CD14-positive monocyte (primary cell): Measurements from ENCODE around the gene VPS26B. TPM values are rescaled to one million over a fixed set of nuclear protein-coding genes. Genes with fewer than 3 reads are reported as not detected.

Experiments
- DNase-seq, 3 donors: peaks; one replicate each; pipeline ENCODE4 v3.0.0-alpha.2; 2011 to 2022
- H2AFZ ChIP-seq: 2 replicates; pipeline ENCODE4 v1.6.0; 2012; ENCODE audit warnings: mild to moderate bottlenecking, low read depth, low read length, inconsistent platforms; ENCODE audit not compliant: insufficient read depth, poor library complexity, severe bottlenecking
- H3K27ac ChIP-seq, 2 donors: 1 replicate in 1 of 2; 2 replicates in 1 of 2; pipeline ENCODE4 v1.5.1; 2012 to 2013; ENCODE audit warnings: low read length in 2 of 2, control low read depth in 1 of 2, inconsistent platforms in 1 of 2, low read depth in 1 of 2, mild to moderate bottlenecking in 1 of 2
- H3K27me3 ChIP-seq, 2 donors: one replicate each; pipeline versions ENCODE4 v1.6.0 to v1.6.1; 2011 to 2013; ENCODE audit warnings: low read length in 2 of 2; ENCODE audit not compliant: control insufficient read depth in 2 of 2, insufficient read depth in 2 of 2
- H3K36me3 ChIP-seq, 2 donors: replicated peaks in 1 of 2; 1 replicate in 1 of 2; 2 replicates in 1 of 2; pipeline versions ENCODE4 v1.5.1 to v1.6.1; 2012 to 2013; ENCODE audit warnings: low read length in 2 of 2, control low read depth in 1 of 2, inconsistent platforms in 1 of 2, mild to moderate bottlenecking in 1 of 2; ENCODE audit not compliant: insufficient read depth in 2 of 2, control insufficient read depth in 1 of 2
- H3K4me1 ChIP-seq, 2 donors: 1 replicate in 1 of 2; 2 replicates in 1 of 2; pipeline versions ENCODE4 v1.5.1 to v1.6.1; 2012 to 2013; ENCODE audit warnings: low read length in 2 of 2, control low read depth in 1 of 2, inconsistent platforms in 1 of 2, mild to moderate bottlenecking in 1 of 2, moderate library complexity in 1 of 2; ENCODE audit not compliant: insufficient read depth in 2 of 2, control insufficient read depth in 1 of 2
- H3K4me2 ChIP-seq: replicated peaks from 2 replicates; pipeline ENCODE3; 2012; ENCODE audit warnings: low read length, moderate library complexity, mild to moderate bottlenecking; ENCODE audit not compliant: poor library complexity, severe bottlenecking; ENCODE audit errors: extremely low read depth
- H3K4me3 ChIP-seq, 3 experiments: fragments of 200-600 bp in 1 of 3; sonication (generic) in 1 of 3; replicated peaks in 1 of 3; 1 replicate in 2 of 3; 2 replicates in 1 of 3; pipeline ENCODE4 v1.5.1; 2011 to 2013; ENCODE audit warnings: low read length in 3 of 3, mild to moderate bottlenecking in 3 of 3, control low read depth in 2 of 3, low read depth in 2 of 3, inconsistent platforms in 1 of 3, moderate library complexity in 1 of 3
- H3K79me2 ChIP-seq: 2 replicates; pipeline ENCODE4 v1.6.0; 2012; ENCODE audit warnings: mild to moderate bottlenecking, control low read depth, inconsistent platforms, low read length, moderate library complexity; ENCODE audit not compliant: insufficient read depth
- H3K9ac ChIP-seq: 2 replicates; pipeline ENCODE4 v1.6.0; 2017; ENCODE audit warnings: low read length, mild to moderate bottlenecking; ENCODE audit not compliant: insufficient read depth, poor library complexity, severe bottlenecking
- H3K9me3 ChIP-seq, 2 donors: replicated peaks in 1 of 2; 1 replicate in 1 of 2; 2 replicates in 1 of 2; pipeline versions ENCODE4 v1.5.1 to v1.6.1; 2012 to 2013; ENCODE audit warnings: low read length in 2 of 2, control low read depth in 1 of 2; ENCODE audit not compliant: control insufficient read depth in 1 of 2, insufficient read depth in 1 of 2
- H4K20me1 ChIP-seq: 2 replicates; pipeline ENCODE4 v1.6.0; 2012; ENCODE audit warnings: mild to moderate bottlenecking, low read length, control low read depth, moderate library complexity; ENCODE audit not compliant: insufficient read depth
- H3K27ac Mint-ChIP-seq, 7 donors: one replicate each; pipeline ENCODE4 v1.8.0; 2020; ENCODE audit warnings: mild to moderate bottlenecking in 7 of 7, mixed read lengths in 7 of 7, moderate library complexity in 6 of 7, inconsistent platforms in 2 of 7
- H3K27me3 Mint-ChIP-seq, 3 donors: one replicate each; pipeline ENCODE4 v1.8.0; 2021 to 2022; ENCODE audit warnings: low read depth in 3 of 3, mild to moderate bottlenecking in 3 of 3, mixed read lengths in 3 of 3, moderate library complexity in 3 of 3, inconsistent platforms in 1 of 3
- H3K36me3 Mint-ChIP-seq, 2 donors: one replicate each; pipeline ENCODE4 v1.8.0; 2020; ENCODE audit warnings: mixed read lengths in 2 of 2, inconsistent platforms in 1 of 2, mild to moderate bottlenecking in 1 of 2
- H3K4me1 Mint-ChIP-seq: one replicate; pipeline ENCODE4 v1.8.0; 2020; ENCODE audit warnings: mild to moderate bottlenecking, mixed read lengths
- H3K4me3 Mint-ChIP-seq, 2 donors: one replicate each; pipeline ENCODE4 v1.8.0; 2020; ENCODE audit warnings: mild to moderate bottlenecking in 2 of 2, mixed read lengths in 2 of 2, moderate library complexity in 1 of 2
- H3K9me3 Mint-ChIP-seq, 7 donors: one replicate each; pipeline ENCODE4 v1.8.0; 2020 to 2022; ENCODE audit warnings: mixed read lengths in 7 of 7, mild to moderate bottlenecking in 6 of 7, moderate library complexity in 6 of 7, inconsistent platforms in 2 of 7
- WGBS: methylation state at CpG from one replicate; pipeline ENCODE4 v1.1.5; 2013; ENCODE audit warnings: missing lambda C conversion rate; ENCODE audit not compliant: insufficient coverage; 5-methylcytosine and 5-hydroxymethylcytosine counted together
- intact Hi-C, 2 donors: fragments of 100-400 bp; cut with micrococcal nuclease; formaldehyde crosslinking; loops; one replicate each; pipeline versions ENCODE4 v1.15.0 to v1.15.1; 2023
- polyA plus RNA-seq, 3 donors: library from polyadenylated mRNA; depleted of rRNA in 1 of 3; unstranded in 2 of 3; stranded (reverse) in 1 of 3; fragments of 300-500 nt in 2 of 3; fragments of >200 nt in 1 of 3; fragmentation: Illumina TruSeq in 2 of 3; gene quantifications; 1 replicate in 2 of 3; 2 replicates in 1 of 3; pipeline ENCODE4 v1.2.3, GENCODE V29; 2012 to 2021
- TF ChIP-seq, protein P1 (sequence below): fragments of 200-600 bp; IDR thresholded peaks from one replicate; pipeline ENCODE4 v1.8.0; 2022; ENCODE audit warnings: antibody characterized with exemption, mild to moderate bottlenecking

VPS26B gene
- polyA plus RNA-seq, 3 donors: 30.4 to 38.4 (median 34.3) TPM

- peaks cover 72 to 79% (median 74%) of the 10 kb centered on the region in 3 donors for H3K27me3 Mint-ChIP-seq
- Histone ChIP-seq H2AFZ (no peak overlapping the region), H3K9me3 (peaks cover 0 to 2% of the 10 kb centered on the region in 2 donors), H3K4me1 (peaks cover 16 to 25% of the 10 kb centered on the region in 2 donors), H3K79me2 (no peaks in the 10 kb centered on the region), H3K36me3 (peaks cover 0 to under 1% of the 10 kb centered on the region in 2 donors), H3K27ac (no peak overlapping the region), H3K4me2 (no peak overlapping the region), H3K27me3 (peaks cover 47 to 73% of the 10 kb centered on the region in 2 donors), H3K4me3 (no peak overlapping the region), H4K20me1 (no peaks in the 10 kb centered on the region), H3K9ac (no peak overlapping the region)
- H3K27ac Mint-ChIP-seq: no peak overlapping the region
- H3K36me3 Mint-ChIP-seq: peaks cover 4 to 9% of the 10 kb centered on the region in 2 donors
- WGBS: 44% methylated on average over 5 of the region's 5 CpGs
- peaks cover 33% of the 10 kb centered on the region for H3K4me1 Mint-ChIP-seq
- H3K9me3 Mint-ChIP-seq: peaks cover 0 to 5% (median under 1%) of the 10 kb centered on the region in 7 donors
- peak overlapping the region in 1 of 2 donors; percentile 61 for H3K4me3 Mint-ChIP-seq
- TF ChIP-seq, protein P1, sequence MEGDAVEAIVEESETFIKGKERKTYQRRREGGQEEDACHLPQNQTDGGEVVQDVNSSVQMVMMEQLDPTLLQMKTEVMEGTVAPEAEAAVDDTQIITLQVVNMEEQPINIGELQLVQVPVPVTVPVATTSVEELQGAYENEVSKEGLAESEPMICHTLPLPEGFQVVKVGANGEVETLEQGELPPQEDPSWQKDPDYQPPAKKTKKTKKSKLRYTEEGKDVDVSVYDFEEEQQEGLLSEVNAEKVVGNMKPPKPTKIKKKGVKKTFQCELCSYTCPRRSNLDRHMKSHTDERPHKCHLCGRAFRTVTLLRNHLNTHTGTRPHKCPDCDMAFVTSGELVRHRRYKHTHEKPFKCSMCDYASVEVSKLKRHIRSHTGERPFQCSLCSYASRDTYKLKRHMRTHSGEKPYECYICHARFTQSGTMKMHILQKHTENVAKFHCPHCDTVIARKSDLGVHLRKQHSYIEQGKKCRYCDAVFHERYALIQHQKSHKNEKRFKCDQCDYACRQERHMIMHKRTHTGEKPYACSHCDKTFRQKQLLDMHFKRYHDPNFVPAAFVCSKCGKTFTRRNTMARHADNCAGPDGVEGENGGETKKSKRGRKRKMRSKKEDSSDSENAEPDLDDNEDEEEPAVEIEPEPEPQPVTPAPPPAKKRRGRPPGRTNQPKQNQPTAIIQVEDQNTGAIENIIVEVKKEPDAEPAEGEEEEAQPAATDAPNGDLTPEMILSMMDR: no peak
- DNase-seq: no peak
- intact Hi-C loops: no loop called here
These were observed 45.8 kb downstream of the VPS26B start for GRCh38 chr11:134270250-134270714.

GRCh38 chr11:134271978-134272377 is 47.5 kb downstream of the VPS26B start:
- Histone ChIP-seq H2AFZ (no peak overlapping the region), H3K27ac (no peak overlapping the region), H4K20me1 (no peaks in the 10 kb centered on the region), H3K9me3 (peaks cover 0 to 11% of the 10 kb centered on the region in 2 donors), H3K9ac (no peak overlapping the region), H3K36me3 (no peaks in the 10 kb centered on the region), H3K4me3 (no peak overlapping the region), H3K4me2 (no peak overlapping the region), H3K27me3 (peaks cover 61 to 86% of the 10 kb centered on the region in 2 donors), H3K4me1 (peaks cover 22% of the 10 kb centered on the region in 2 donors), H3K79me2 (no peaks in the 10 kb centered on the region)
- intact Hi-C loops: no loop called here
- WGBS: no CpG with 5 or more reads among the region's 4 CpGs
- Mint-ChIP-seq H3K9me3 (peaks cover 0 to 10% (median 6%) of the 10 kb centered on the region in 7 donors), H3K36me3 (peaks cover 2 to 3% of the 10 kb centered on the region in 2 donors), H3K27ac (no peak overlapping the region), H3K27me3 (peaks cover 81 to 86% (median 83%) of the 10 kb centered on the region in 3 donors), H3K4me1 (peaks cover 29% of the 10 kb centered on the region), H3K4me3 (peak overlapping the region in 1 of 2 donors; percentile 67)
- TF ChIP-seq, protein P1: no peak
- DNase-seq: no peak
